GM18519 (cell line): Measurements from ENCODE around the gene PIK3R5.
"Not testable (repeated sequence)": the region's sequence is repeated elsewhere in the genome, so short reads cannot be mapped to it uniquely, and the experiment has no call there.

Experiments used
- ATAC-seq: cut with Tn5 transposase; IDR thresholded peaks from one replicate; pipeline ENCODE4 v1.9.1; 2021; ENCODE audit warnings: mild to moderate bottlenecking, moderate library complexity; ENCODE audit not compliant: unreplicated experiment, low FRiP score

PIK3R5 gene

GRCh38 chr17:8965394-8966168, at the start of gene PIK3R5:
PIK3R5 (minus strand) TSS chr17:8965707; CDS start chr17:8911494, 54,213 bp downstream.
- ATAC-seq: no peak

GRCh38 chr17:9011001-9011400, 45.5 kb upstream of the PIK3R5 start:
- ATAC-seq: no peak

GRCh38 chr17:9009737-9010136, 44.2 kb upstream of the PIK3R5 start:
- ATAC-seq: no peak

GRCh38 chr17:9009096-9009495, 43.6 kb upstream of the PIK3R5 start:
- no peak for ATAC-seq

- no peak for ATAC-seq
These were observed 41.7 kb upstream of the PIK3R5 start for GRCh38 chr17:9007052-9007714.

GRCh38 chr17:9006175-9006767, 40.8 kb upstream of the PIK3R5 start:
- ATAC-seq: no peak

GRCh38 chr17:9004961-9005285, 39.4 kb upstream of the PIK3R5 start:
- no peak for ATAC-seq

- ATAC-seq: no peak
These were observed 38.8 kb upstream of the PIK3R5 start for GRCh38 chr17:9004132-9004960.

- ATAC-seq: no peak
These were observed 38.0 kb upstream of the PIK3R5 start for GRCh38 chr17:9003355-9004131.

GRCh38 chr17:9002606-9003354, 37.3 kb upstream of the PIK3R5 start:
- ATAC-seq: no peak

- ATAC-seq: no peak
These were observed 36.7 kb upstream of the PIK3R5 start for GRCh38 chr17:9002227-9002605.

GRCh38 chr17:9001559-9001958, 36.1 kb upstream of the PIK3R5 start:
- no peak for ATAC-seq

- ATAC-seq: no peak
These were observed 32.6 kb upstream of the PIK3R5 start for GRCh38 chr17:8997994-8998628.

- ATAC-seq: no peak
These were observed 30.2 kb upstream of the PIK3R5 start for GRCh38 chr17:8995711-8996110.

- ATAC-seq: no peak
These were observed 28.8 kb upstream of the PIK3R5 start for GRCh38 chr17:8994319-8994718.

- ATAC-seq: no peak
These were observed 26.2 kb upstream of the PIK3R5 start for GRCh38 chr17:8991514-8992285.

GRCh38 chr17:8988263-8988935, 22.9 kb upstream of the PIK3R5 start:
- ATAC-seq: not testable (repeated sequence)

GRCh38 chr17:8986295-8986694, 20.8 kb upstream of the PIK3R5 start:
- ATAC-seq: no peak
